ENCODE data around the gene ERC2.

The ERC2 gene

DNA sequence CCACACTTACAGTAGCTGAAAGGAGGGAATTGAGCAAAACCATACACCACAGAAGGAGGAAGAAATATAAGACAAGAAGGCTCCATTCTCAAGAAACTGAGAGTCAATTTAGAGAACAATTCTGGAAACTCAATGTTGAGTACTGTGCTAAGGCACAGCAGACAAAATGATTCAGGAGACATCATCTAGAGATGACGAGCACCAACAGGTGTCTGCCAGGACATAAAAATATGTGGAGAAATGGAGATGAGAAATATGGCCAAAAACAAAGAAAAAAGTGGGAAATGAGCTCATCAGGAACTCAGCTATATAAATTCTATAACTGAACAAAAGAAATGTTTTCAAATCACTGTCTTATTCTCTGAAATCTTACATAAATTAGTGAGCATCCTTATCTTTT lies 343.7 kb downstream of the ERC2 start:
- WGBS (ENCODE audit: extremely low coverage, insufficient coverage, insufficient read length): no CpG with 5 or more reads among the region's 1 CpG
- Histone ChIP-seq H2AFZ (ENCODE audit: insufficient read depth, low read length, poor library complexity) (no peak overlapping the region), H4K91ac (ENCODE audit: low read depth, low read length) (no peak overlapping the region), H2BK120ac (ENCODE audit: insufficient read depth, low read length, poor library complexity) (peak overlapping the region; percentile 43), H3K79me2 (ENCODE audit: control insufficient read depth, insufficient read depth, low read length, poor library complexity) (no peaks in the 10 kb centered on the region), H3K27ac (ENCODE audit: low read depth, low read length) (no peak overlapping the region), H3K18ac (ENCODE audit: low read length) (no peak overlapping the region), H3K4me3 (ENCODE audit: low read depth, low read length) (no peak overlapping the region), H3K23ac (ENCODE audit: low read length) (no peak overlapping the region), H3K36me3 (ENCODE audit: control insufficient read depth in 1 of 2, insufficient read depth in 2 of 2, low read length in 2 of 2) (no peaks in the 10 kb centered on the region), H3K27me3 (ENCODE audit: insufficient read depth, low read length) (no peaks in the 10 kb centered on the region), H3K9ac (ENCODE audit: low read length) (no peak overlapping the region), H2AK5ac (ENCODE audit: low read length) (no peak overlapping the region), H3K4ac (ENCODE audit: low read depth, low read length) (no peak overlapping the region), H2BK12ac (ENCODE audit: low read length) (no peak overlapping the region), H3K4me2 (ENCODE audit: low read length) (no peak overlapping the region), H3K4me1 (ENCODE audit: control insufficient read depth in 1 of 2, insufficient read depth in 2 of 2, low read length in 2 of 2) (peaks cover 0 to 5% of the 10 kb centered on the region in 2 experiments), H3K79me1 (ENCODE audit: low read length) (peaks cover 2% of the 10 kb centered on the region), H4K8ac (ENCODE audit: low read depth, low read length) (no peak overlapping the region), H2BK5ac (ENCODE audit: low read depth, low read length, poor library complexity) (no peak overlapping the region), H3K9me3 (ENCODE audit: insufficient read depth, low read depth, low read length) (no peaks in the 10 kb centered on the region), H4K12ac (ENCODE audit: low read depth, low read length) (no peak overlapping the region), H3K14ac (ENCODE audit: low read length) (no peak overlapping the region)
- DNase-seq: no peak

DNA sequence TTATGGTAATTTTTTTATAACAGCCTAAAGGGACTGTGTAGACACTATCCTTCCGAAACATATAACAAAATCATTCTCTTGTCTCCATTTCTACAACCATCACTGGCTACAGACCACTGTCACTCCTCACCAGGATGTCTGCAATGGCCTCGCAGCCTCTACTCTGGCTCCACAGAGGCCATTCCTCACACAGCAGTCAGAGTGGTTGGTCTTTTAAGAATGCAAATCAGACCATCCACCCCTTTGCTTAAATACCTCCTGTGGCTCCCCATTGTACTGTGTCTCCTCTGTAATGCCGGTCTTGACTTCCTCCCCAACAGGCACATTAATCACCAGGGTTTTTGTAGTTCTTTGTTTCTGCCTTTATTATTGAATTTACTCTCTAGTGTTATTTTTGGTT lies 344.8 kb downstream of the ERC2 start:
- H3K23ac ChIP-seq (ENCODE audit: low read length): no peak overlapping the region
- no peaks in the 10 kb centered on the region for H3K36me3 ChIP-seq (ENCODE audit: control insufficient read depth in 1 of 2, insufficient read depth in 2 of 2, low read length in 2 of 2)
- peak overlapping the region; percentile 75 for H2BK12ac ChIP-seq (ENCODE audit: low read length)
- no peak overlapping the region for H3K4me2 ChIP-seq (ENCODE audit: low read length)
- no peak overlapping the region for H2AFZ ChIP-seq (ENCODE audit: insufficient read depth, low read length, poor library complexity)
- H3K4me1 ChIP-seq (ENCODE audit: control insufficient read depth in 1 of 2, insufficient read depth in 2 of 2, low read length in 2 of 2): peaks cover 0 to 2% of the 10 kb centered on the region in 2 experiments
- H2BK5ac ChIP-seq (ENCODE audit: low read depth, low read length, poor library complexity): no peak overlapping the region
- H3K4me3 ChIP-seq (ENCODE audit: low read depth, low read length): no peak overlapping the region
- no peaks in the 10 kb centered on the region for H3K79me1 ChIP-seq (ENCODE audit: low read length)
- WGBS (ENCODE audit: extremely low coverage, insufficient coverage, insufficient read length): no CpG with 5 or more reads among the region's 3 CpGs
- no peak overlapping the region for H3K14ac ChIP-seq (ENCODE audit: low read length)
- no peaks in the 10 kb centered on the region for H3K27me3 ChIP-seq (ENCODE audit: insufficient read depth, low read length)
- no peak overlapping the region for H2BK120ac ChIP-seq (ENCODE audit: insufficient read depth, low read length, poor library complexity)
- no peak overlapping the region for H4K8ac ChIP-seq (ENCODE audit: low read depth, low read length)
- DNase-seq: no peak
- no peak overlapping the region for H2AK5ac ChIP-seq (ENCODE audit: low read length)
- H3K9me3 ChIP-seq (ENCODE audit: insufficient read depth, low read depth, low read length): no peaks in the 10 kb centered on the region
- H3K9ac ChIP-seq (ENCODE audit: low read length): no peak overlapping the region
- no peak overlapping the region for H3K4ac ChIP-seq (ENCODE audit: low read depth, low read length)
- H3K18ac ChIP-seq (ENCODE audit: low read length): no peak overlapping the region
- no peak overlapping the region for H4K91ac ChIP-seq (ENCODE audit: low read depth, low read length)
- no peaks in the 10 kb centered on the region for H3K79me2 ChIP-seq (ENCODE audit: control insufficient read depth, insufficient read depth, low read length, poor library complexity)
- H4K12ac ChIP-seq (ENCODE audit: low read depth, low read length): no peak overlapping the region
- H3K27ac ChIP-seq (ENCODE audit: low read depth, low read length): no peak overlapping the region

DNA sequence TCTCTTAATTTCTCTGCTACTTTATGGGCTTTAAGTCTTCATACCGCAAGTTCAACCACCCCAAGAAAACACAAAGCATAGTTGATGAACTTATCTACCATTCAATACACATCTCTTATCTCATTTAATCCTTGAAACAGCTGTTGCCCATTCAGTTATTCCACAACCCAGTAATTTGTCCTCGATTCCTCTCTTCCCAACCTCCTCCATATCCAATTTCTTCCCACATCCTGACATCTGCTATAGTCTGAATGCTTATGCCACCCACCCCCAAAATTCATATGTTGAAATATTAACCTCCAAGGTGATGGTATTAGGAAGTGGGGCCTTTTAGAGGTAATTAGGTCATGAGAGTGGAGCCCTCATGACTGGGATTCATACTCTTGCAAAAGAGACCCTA lies 345.4 kb downstream of the ERC2 start:
- Histone ChIP-seq H2BK5ac (ENCODE audit: low read depth, low read length, poor library complexity) (no peak overlapping the region), H2AK5ac (ENCODE audit: low read length) (no peak overlapping the region), H3K4me2 (ENCODE audit: low read length) (no peak overlapping the region), H3K27me3 (ENCODE audit: insufficient read depth, low read length) (no peaks in the 10 kb centered on the region), H3K27ac (ENCODE audit: low read depth, low read length) (no peak overlapping the region), H4K91ac (ENCODE audit: low read depth, low read length) (no peak overlapping the region), H2BK12ac (ENCODE audit: low read length) (no peak overlapping the region), H3K18ac (ENCODE audit: low read length) (no peak overlapping the region), H2AFZ (ENCODE audit: insufficient read depth, low read length, poor library complexity) (no peak overlapping the region), H3K23ac (ENCODE audit: low read length) (no peak overlapping the region), H3K79me1 (ENCODE audit: low read length) (no peaks in the 10 kb centered on the region), H3K4me1 (ENCODE audit: control insufficient read depth in 1 of 2, insufficient read depth in 2 of 2, low read length in 2 of 2) (peaks cover 0 to 2% of the 10 kb centered on the region in 2 experiments), H3K14ac (ENCODE audit: low read length) (no peak overlapping the region), H3K79me2 (ENCODE audit: control insufficient read depth, insufficient read depth, low read length, poor library complexity) (no peaks in the 10 kb centered on the region), H2BK120ac (ENCODE audit: insufficient read depth, low read length, poor library complexity) (no peak overlapping the region), H4K12ac (ENCODE audit: low read depth, low read length) (no peak overlapping the region), H3K4ac (ENCODE audit: low read depth, low read length) (no peak overlapping the region), H3K4me3 (ENCODE audit: low read depth, low read length) (no peak overlapping the region), H3K9me3 (ENCODE audit: insufficient read depth, low read depth, low read length) (no peaks in the 10 kb centered on the region), H3K9ac (ENCODE audit: low read length) (no peak overlapping the region), H3K36me3 (ENCODE audit: control insufficient read depth in 1 of 2, insufficient read depth in 2 of 2, low read length in 2 of 2) (no peaks in the 10 kb centered on the region), H4K8ac (ENCODE audit: low read depth, low read length) (no peak overlapping the region)
- WGBS (ENCODE audit: extremely low coverage, insufficient coverage, insufficient read length): 93% methylated on average over 1 of the region's 2 CpGs
- DNase-seq: no peak

DNA sequence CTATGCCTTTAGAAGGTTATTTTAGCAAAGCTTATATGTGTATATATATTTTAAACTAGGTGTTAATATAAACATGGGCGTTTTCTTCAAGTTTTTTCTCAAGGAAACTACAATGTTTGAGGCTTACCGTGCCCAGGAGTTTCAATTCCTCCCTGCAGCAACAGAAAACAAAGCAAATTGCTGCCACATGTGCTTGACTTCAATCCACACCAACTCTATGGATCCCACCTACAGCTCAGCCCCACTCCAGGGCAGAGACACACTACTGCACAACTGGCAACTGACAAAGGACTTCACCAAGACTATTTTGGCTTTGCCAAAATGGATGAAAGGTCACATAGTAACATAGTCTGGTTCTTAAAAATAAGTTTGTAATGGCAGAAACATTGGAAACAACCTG lies 346.6 kb downstream of the ERC2 start:
- no peak overlapping the region for H2AFZ ChIP-seq (ENCODE audit: insufficient read depth, low read length, poor library complexity)

More for the DNA sequence above, 346.6 kb downstream of the ERC2 start:
- Histone ChIP-seq H4K91ac (ENCODE audit: low read depth, low read length) (no peak overlapping the region), H3K4me2 (ENCODE audit: low read length) (no peak overlapping the region), H3K79me2 (ENCODE audit: control insufficient read depth, insufficient read depth, low read length, poor library complexity) (no peaks in the 10 kb centered on the region), H2BK120ac (ENCODE audit: insufficient read depth, low read length, poor library complexity) (no peak overlapping the region), H4K8ac (ENCODE audit: low read depth, low read length) (no peak overlapping the region), H3K9ac (ENCODE audit: low read length) (no peak overlapping the region), H2BK5ac (ENCODE audit: low read depth, low read length, poor library complexity) (no peak overlapping the region), H3K79me1 (ENCODE audit: low read length) (no peaks in the 10 kb centered on the region), H2BK12ac (ENCODE audit: low read length) (no peak overlapping the region), H3K4me3 (ENCODE audit: low read depth, low read length) (no peak overlapping the region), H3K14ac (ENCODE audit: low read length) (no peak overlapping the region), H3K23ac (ENCODE audit: low read length) (no peak overlapping the region), H3K18ac (ENCODE audit: low read length) (no peak overlapping the region), H3K9me3 (ENCODE audit: insufficient read depth, low read depth, low read length) (no peaks in the 10 kb centered on the region), H2AK5ac (ENCODE audit: low read length) (no peak overlapping the region), H3K36me3 (ENCODE audit: control insufficient read depth in 1 of 2, insufficient read depth in 2 of 2, low read length in 2 of 2) (no peaks in the 10 kb centered on the region), H4K12ac (ENCODE audit: low read depth, low read length) (no peak overlapping the region), H3K27ac (ENCODE audit: low read depth, low read length) (no peak overlapping the region), H3K4me1 (ENCODE audit: control insufficient read depth in 1 of 2, insufficient read depth in 2 of 2, low read length in 2 of 2) (peaks cover 0 to 2% of the 10 kb centered on the region in 2 experiments), H3K4ac (ENCODE audit: low read depth, low read length) (no peak overlapping the region), H3K27me3 (ENCODE audit: insufficient read depth, low read length) (no peaks in the 10 kb centered on the region)
- WGBS (ENCODE audit: extremely low coverage, insufficient coverage, insufficient read length): no CpG with 5 or more reads among the region's 2 CpGs
- DNase-seq: no peak
